ENCODE data around the gene ZNF789. TPM values are rescaled to one million over a fixed set of nuclear protein-coding genes. Genes with fewer than 3 reads are reported as not detected.

Gene ZNF789
- total RNA-seq, 1 donor from 2014 or later: 20.2 TPM

DNA sequence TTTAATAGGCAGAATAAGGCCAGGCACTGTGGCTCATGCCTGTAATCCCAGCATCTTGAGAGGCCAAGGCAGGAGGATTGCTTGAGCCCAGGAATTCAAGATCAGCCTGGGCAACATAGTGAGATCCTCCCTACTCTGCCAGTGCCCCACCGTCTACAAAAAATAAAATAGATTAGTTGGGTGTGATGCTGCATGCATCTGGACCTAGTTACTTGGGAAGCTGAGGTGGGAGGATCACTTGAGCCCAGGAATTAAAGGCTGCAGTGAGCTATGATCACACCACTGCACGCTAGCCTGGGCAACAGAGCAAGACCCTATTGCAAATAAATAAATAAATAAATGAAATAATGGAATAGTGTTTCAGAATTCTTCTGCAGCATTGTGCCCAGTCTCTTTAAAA lies 63.0 kb downstream of the ZNF789 start:
- TF ChIP-seq EZH2phosphoT487 (IDR thresholded peaks at IDR 0.05) (no peak), EZH2 (IDR thresholded peaks at IDR 0.05) (no peak), CTCF (IDR thresholded peaks at IDR 0.05) (no peak)
- Histone ChIP-seq H4K20me1 (ENCODE audit: low read depth) (no peaks in the 10 kb centered on the region), H3K9ac (no peak overlapping the region), H3K79me2 (ENCODE audit: low read depth) (no peaks in the 10 kb centered on the region), H3F3A (ENCODE audit: low read depth) (peaks cover 7% of the 10 kb centered on the region), H3K9me3 (ENCODE audit: low read depth) (peaks cover 32% of the 10 kb centered on the region), H3K4me1 (no peaks in the 10 kb centered on the region), H3K27me3 (no peaks in the 10 kb centered on the region), H3K27ac (no peak overlapping the region), H2AFZ (replicated peaks) (no peak overlapping the region), H3K36me3 (peaks cover 24% of the 10 kb centered on the region), H3K4me2 (no peak overlapping the region), H3K4me3 (no peak overlapping the region)
- Mint-ChIP-seq H3K9me3 (peaks cover 62% of the 10 kb centered on the region), H3K4me3 (no peak overlapping the region), H3K36me3 (peaks cover 48% of the 10 kb centered on the region), H3K27me3 (ENCODE audit: insufficient read depth, low read depth) (peaks cover 6% of the 10 kb centered on the region), H3K27ac (no peak overlapping the region), H3K4me1 (no peaks in the 10 kb centered on the region)
- no peak for DNase-seq (ENCODE audit: low spot score)

Other genes with a start within 250 kb of the ZNF789 start
- not detected in 2 replicates for gene MYH16, start 200.1 kb upstream of the ZNF789 start, total RNA-seq (ENCODE audit: low replicate concordance)
- 143 and 154 TPM in 2 replicates for gene ARPC1A, start 147.0 kb upstream of the ZNF789 start, total RNA-seq (ENCODE audit: low replicate concordance)
- 23.6 and 50.5 TPM in 2 replicates for gene ARPC1B, start 98.2 kb upstream of the ZNF789 start, total RNA-seq (ENCODE audit: low replicate concordance)
- 136 and 170 TPM in 2 replicates for gene PDAP1, start 64.3 kb upstream of the ZNF789 start, total RNA-seq (ENCODE audit: low replicate concordance)
- gene BUD31, start 63.9 kb upstream of the ZNF789 start, total RNA-seq (ENCODE audit: low replicate concordance): 59.7 and 98.2 TPM in 2 replicates
- 8.3 and 10.5 TPM in 2 replicates for gene PTCD1, start 34.1 kb upstream of the ZNF789 start, total RNA-seq (ENCODE audit: low replicate concordance)
- gene CPSF4, start 33.9 kb upstream of the ZNF789 start, total RNA-seq (ENCODE audit: low replicate concordance): 72.1 and 120 TPM in 2 replicates
- gene ATP5MF, start 6.7 kb upstream of the ZNF789 start, total RNA-seq (ENCODE audit: low replicate concordance): 2,754 and 3,838 TPM in 2 replicates
- gene ZNF394, start 27.4 kb downstream of the ZNF789 start, total RNA-seq (ENCODE audit: low replicate concordance): 16.8 and 22.4 TPM in 2 replicates
- gene ZKSCAN5, start 31.8 kb downstream of the ZNF789 start, total RNA-seq (ENCODE audit: low replicate concordance): 19.6 and 23.3 TPM in 2 replicates
- 14.7 and 21.1 TPM in 2 replicates for gene FAM200A, start 79.2 kb downstream of the ZNF789 start, total RNA-seq (ENCODE audit: low replicate concordance)
- 59.3 and 66.3 TPM in 2 replicates for gene ZNF655, start 85.8 kb downstream of the ZNF789 start, total RNA-seq (ENCODE audit: low replicate concordance)
- 0.53 TPM in 1 of 2 replicates, not detected in the other for gene TMEM225B, start 125.4 kb downstream of the ZNF789 start, total RNA-seq (ENCODE audit: low replicate concordance)
- 8.7 and 13.3 TPM in 2 replicates for gene ZSCAN25, start 144.1 kb downstream of the ZNF789 start, total RNA-seq (ENCODE audit: low replicate concordance)
- not detected in 2 replicates for gene CYP3A5, start 207.1 kb downstream of the ZNF789 start, total RNA-seq (ENCODE audit: low replicate concordance)

Data from neural progenitor cell (in vitro differentiated cells).